ENCODE results near the gene TOP2B. TPM values are rescaled to one million over a fixed set of nuclear protein-coding genes. Genes with fewer than 3 reads are reported as not detected.

TOP2B gene
- total RNA-seq, 1 donor from 2014 or later: 123 TPM

GRCh38 chr3:25620493-25620892 is 44.2 kb downstream of the TOP2B start:
- intact Hi-C loops (cut with micrococcal nuclease): no loop called here

DNA sequence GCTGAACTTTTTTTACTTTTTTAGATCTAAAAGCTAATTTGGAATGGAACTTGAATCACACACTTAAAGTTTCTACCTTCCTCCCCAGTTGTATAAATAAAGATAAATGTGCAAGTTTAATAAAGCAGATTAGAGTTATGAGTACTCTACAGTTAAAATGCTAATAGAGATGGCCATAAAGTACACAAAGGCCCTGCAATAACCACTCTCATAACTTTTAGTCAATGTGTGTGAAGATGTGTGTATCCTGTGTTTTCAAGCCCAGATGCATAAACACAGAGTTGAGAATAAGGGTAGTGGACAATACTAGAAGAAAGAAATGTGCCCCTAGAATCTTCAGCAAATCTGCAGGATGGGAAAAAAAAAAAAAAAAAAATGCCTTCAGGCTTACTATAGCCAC is 45.3 kb downstream of the TOP2B start:
- intact Hi-C loops (cut with micrococcal nuclease): no loop called here

DNA sequence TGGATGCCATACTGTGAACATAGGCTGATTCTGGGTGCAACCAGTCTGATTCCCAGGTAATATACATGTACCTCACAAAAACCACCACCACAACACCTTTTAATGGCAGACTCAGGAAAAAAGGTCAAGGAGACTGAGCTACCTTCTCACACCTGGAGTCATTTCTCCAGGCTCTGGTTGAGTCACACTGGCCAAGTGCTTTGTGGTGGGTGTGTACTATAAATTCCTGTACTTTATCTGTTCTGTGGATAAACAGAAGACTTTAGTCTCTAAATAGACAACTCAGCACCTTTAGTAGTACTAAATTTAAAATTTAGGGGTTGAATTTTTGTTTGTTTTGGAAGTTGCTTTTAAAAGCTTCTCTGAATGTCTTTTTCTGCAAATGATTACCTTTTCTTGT is 46.7 kb downstream of the TOP2B start:
- intact Hi-C loops (cut with micrococcal nuclease): no loop called here

DNA sequence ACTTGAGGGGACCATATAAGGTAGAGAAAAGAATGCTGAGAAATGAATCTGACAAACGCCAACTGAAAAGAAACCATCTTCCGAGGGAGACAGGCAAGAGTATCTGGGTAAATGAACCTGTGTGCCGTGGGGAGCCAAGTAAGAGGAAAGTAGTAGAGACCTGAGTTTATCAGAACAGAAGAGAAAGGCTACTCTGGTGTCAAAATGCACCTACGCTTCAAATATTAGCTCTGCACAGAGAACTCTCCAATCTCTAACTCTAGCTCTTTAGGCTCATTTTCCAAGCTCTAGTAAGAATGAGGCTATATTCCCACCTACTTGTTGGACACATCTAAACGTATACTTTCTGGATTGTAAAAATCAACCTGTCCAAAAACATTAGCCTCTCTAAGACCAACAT is 53.5 kb downstream of the TOP2B start:
- intact Hi-C loops (cut with micrococcal nuclease): no loop called here

DNA sequence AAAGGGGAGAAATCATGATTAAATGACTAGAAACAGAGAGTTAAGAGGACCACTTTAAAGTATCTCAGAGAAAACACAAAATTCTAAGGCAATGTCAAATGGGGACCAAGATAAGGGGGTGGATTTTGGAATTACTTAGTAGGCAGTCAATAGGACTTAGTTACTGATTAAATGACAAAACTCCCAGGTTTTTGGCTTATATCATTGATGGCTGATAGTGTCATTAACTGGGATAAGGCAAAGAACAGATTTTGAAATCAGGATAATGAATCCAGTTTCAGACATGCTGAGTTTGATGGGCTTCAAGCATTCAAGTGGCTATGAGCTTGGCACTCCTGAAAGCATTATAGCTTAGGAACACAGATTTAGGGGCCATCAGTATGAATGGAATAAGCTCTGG is 53.9 kb downstream of the TOP2B start:
- intact Hi-C loops (cut with micrococcal nuclease): no loop called here

DNA sequence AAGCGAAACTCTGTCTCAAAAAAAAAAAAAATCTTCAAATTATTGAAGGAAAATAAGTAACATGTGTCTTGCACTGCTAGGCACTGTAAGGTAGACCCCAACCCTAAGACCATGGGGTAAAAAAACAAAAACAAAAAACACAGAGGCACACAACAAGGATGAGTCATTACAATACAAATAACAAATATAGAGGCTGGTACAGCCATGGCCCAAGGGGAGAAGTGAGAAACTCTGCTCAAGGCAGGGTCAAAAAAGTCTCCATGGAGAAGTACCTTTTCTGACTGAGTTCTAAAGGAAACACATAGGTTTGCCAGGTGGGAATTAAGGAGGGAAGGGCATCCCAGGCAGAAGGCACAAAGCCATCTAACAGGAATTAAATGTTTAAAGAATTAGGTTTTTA is 54.5 kb downstream of the TOP2B start:
- intact Hi-C loops (cut with micrococcal nuclease): no loop called here

DNA sequence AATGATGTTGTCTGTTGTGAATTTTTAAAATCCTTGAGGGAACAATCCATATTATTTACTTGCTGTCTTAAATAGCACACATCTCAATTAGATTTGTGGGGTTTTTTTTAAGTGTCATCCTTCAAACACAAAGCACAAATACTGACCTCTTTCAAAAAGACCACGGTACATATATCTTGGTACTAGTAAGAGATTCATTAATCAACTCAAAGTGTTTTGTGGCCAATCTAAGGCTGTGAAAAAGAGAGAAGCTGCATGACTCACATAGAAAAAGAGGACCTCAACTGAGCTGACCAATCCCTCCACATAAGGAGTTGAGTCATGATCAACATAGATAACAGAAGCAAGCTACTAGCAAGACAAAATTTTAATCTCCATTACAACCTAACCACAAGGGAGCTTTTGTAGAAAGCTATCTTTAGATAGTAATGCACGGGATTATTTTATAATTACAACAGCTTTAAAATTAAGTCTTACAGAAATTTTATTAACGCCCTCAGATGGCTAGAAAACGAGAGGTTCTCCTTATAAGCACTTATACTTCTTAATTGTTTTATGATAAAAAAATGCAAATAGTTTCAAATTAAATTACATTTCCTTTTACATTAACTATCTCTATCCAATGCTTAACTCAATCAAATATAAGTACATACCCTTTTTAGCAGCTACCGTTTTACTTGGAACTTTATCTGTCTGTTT is 60.5 kb downstream of the TOP2B start:
- intact Hi-C loops (cut with micrococcal nuclease): no loop called here

GRCh38 chr3:25603703-25604102 is 61.0 kb downstream of the TOP2B start:
- intact Hi-C loops (cut with micrococcal nuclease): no loop called here

DNA sequence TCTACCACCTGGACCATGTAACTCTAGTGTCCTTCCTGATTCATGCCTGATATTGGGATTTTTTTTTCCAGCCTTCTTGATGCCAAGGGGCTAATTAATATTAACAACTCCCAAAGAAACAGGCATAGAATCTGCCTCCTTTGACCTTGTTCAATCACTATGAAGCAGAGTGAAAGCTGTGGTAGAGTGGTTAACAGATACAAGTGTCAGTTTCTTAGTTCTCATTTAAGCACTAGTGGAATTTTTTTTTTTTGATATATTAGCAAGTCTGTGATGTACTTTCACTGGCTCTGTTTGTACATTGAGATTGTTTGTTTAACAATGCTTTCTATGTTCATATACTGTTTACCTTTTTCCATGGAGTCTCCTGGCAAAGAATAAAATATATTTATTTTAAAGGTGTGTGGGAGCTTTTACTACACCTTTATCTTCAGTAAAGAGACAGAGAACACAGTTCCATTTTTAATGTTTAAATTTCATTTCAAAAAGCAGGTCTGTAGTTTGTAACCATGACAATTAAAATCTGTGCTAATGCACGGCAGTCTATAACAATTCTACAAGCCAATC is 67.1 kb downstream of the TOP2B start:
- intact Hi-C loops (cut with micrococcal nuclease): no loop called here

- intact Hi-C loops (cut with micrococcal nuclease): loop anchor here (2.0 to 5.0 kb wide), 4 partner anchors 61 to 1592 kb away; no protein-coding TSS in a partner anchor
Observed at GRCh38 chr3:25594007-25594502, 70.7 kb downstream of the TOP2B start.

DNA sequence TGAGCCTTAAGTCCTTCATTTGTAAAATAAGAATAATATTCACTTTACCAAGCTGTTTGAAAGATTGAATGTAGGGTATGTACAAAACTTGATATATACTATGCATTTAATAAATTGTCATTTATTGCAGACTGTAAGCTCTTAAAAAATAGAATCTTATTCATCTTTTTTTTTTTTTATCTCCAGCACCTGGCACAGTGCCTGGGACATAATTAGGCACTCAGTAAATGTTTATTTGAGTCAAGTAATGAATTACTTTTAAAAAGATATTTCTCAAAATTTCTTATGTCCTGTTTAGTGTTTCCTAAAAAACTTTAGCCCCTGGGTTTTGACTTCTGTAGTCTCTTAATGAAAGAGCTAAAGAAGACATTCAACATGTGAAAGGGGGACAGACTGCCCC is 71.7 kb downstream of the TOP2B start:
- intact Hi-C loops (cut with micrococcal nuclease): loop anchor here (5.0 kb wide), 1 partner anchor 1591 kb away; no protein-coding TSS in a partner anchor

DNA sequence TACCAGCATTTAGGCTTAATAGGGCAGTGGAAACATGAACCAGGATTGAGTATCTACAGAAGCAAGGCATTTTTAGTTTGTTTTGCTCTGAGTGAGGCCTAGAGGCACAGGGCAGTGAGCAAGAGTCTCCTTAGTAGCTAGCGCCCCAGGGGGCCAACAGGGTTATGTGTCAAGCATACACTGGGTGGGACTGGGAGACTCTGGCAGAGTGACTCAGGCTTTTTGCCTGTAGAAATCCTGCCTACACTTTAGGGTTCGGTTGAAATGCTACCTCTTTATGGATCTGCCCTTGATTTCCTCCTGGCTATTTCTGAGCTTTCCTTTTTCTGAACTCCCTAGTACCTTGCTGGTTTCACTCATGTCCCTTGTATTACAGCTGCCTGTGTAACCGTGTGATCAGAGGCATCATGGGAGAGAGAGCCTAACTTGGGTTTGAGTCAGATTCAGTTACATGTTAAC is 72.2 kb downstream of the TOP2B start:
- intact Hi-C loops (cut with micrococcal nuclease): loop anchor here (5.0 kb wide), 1 partner anchor 1590 kb away; no protein-coding TSS in a partner anchor

DNA sequence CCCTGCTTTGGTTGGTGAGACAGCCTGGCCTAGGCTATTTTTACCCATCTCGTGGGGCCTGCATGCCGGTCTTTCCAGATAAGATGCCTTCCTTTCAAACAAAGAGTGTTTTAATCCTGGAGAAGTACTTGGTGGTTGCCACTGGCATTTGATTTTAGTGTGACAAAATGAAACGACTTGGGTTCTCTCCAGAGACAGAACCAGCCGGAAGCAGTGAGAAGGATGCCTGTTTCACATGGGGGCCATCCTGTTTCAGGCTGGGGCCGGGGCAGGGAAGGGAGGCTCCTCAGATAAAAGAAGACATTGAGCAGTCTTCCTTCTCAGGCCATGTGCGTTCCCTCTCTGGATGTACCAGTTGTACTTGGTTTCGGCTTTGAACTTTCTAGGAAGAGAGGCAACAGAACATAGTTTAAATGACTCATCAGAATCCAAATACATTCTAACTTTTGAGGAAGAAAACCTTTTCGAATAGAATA is 74.9 kb downstream of the TOP2B start:
- intact Hi-C loops (cut with micrococcal nuclease): loop anchor here (5.0 kb wide), 1 partner anchor 1588 kb away; no protein-coding TSS in a partner anchor

DNA sequence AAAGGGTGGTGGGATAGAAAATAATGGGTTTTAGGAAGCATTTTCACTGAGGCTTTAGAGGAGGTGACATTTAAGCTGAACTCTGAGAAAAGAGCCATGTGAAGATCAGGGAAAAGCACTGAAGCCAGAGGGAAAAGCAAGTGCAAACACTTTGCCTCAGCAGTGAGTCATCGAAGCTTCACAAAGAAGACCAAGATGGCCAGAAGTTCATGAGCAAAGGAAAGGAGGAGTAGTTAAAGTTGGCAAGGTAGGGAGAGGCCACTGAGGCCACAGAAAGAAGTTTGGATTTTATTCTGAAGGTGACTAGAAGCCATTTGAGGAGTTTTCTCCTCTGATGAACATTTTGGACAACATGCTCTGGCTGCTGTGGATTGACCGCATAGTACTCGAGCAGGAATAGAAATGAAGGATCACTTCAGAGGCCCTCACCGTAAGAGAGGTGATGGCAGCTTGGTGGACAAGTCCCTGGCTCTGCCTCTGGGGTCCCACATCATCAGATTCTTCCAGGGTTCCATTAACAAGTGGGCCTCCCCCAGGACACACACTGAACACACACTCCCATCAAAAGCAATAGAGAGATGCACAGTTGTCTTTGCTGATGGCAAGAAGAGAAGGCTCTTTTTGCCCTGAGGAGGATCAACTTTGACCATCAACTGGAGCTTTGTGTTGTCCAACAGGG is 75.5 kb downstream of the TOP2B start:
- intact Hi-C loops (cut with micrococcal nuclease): no loop called here

GRCh38 chr3:25588441-25589103 is 76.1 kb downstream of the TOP2B start:
- intact Hi-C loops (cut with micrococcal nuclease): no loop called here

- intact Hi-C loops (cut with micrococcal nuclease): no loop called here
Observed at GRCh38 chr3:25587975-25588374, 76.7 kb downstream of the TOP2B start.

DNA sequence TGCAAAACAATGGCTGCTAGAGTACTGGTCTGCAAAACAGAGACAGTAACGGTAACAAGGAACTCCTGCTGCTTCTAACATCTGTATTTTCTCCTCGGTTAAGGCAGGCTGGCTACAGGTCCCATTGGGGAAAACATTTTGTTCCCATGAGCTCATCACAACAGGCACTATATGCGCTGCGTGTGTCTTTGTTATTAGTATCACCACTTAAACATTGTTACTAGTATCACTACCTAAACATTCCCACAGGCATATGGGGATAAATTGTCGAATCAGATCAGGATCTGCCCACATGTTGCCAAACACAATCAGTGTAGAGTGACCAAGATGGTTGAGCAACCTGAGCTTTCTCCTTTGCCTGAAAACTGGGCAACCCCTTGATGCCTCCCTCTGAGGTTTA is 77.2 kb downstream of the TOP2B start:
- intact Hi-C loops (cut with micrococcal nuclease): no loop called here

DNA sequence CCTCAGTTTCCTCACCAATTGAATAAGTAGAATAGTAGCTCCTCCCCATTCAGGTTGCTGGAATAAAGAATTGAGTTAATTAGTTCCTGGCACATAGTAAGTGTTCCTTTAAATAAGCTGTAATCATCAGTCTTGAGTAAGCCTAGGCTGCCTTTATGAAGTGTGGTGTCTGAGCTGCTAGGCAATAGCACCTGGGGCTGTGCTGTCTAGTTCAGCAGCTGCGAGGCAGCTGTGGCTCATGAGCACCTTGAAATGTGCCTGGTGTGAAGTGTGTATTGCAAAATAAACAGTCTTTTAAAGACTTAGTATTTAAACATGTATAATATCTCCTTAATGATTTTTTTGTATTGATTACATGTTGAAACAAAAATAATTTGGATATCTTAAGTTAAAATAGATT is 77.6 kb downstream of the TOP2B start:
- intact Hi-C loops (cut with micrococcal nuclease): no loop called here

- intact Hi-C loops (cut with micrococcal nuclease): no loop called here
Observed at GRCh38 chr3:25586553-25586952, 78.2 kb downstream of the TOP2B start.

GRCh38 chr3:25586167-25586505 is 78.6 kb downstream of the TOP2B start:
- intact Hi-C loops (cut with micrococcal nuclease): no loop called here

GRCh38 chr3:25585361-25586166 is 79.1 kb downstream of the TOP2B start:
- intact Hi-C loops (cut with micrococcal nuclease): no loop called here
